Pancreas (tissue), 10 donors: ENCODE data around the gene CD44. TPM values are rescaled to one million over a fixed set of nuclear protein-coding genes. Genes with fewer than 3 reads are reported as not detected.

Source experiments
- ATAC-seq, 4 donors: fragments of 200-7000 bp; cut with Tn5 transposase; one replicate each; pipeline versions ENCODE4 v1.8.0 to v1.9.1; 2020; ENCODE audit warnings: mild to moderate bottlenecking in 4 of 4, moderate library complexity in 4 of 4
- DNase-seq, 6 donors: peaks; one replicate each; pipeline ENCODE4 v3.0.0-alpha.2; 2020
- FAIRE-seq: peaks from 2 replicates; lab custom pipeline; 2012; peaks lifted over from hg19 to GRCh38; lab: Jason Lieb, UNC
- H3K27ac ChIP-seq, 4 donors: fragments of 200-600 bp; sonication (generic); 1 replicate in 3 of 4; 2 replicates in 1 of 4; pipeline versions ENCODE4 v1.5.0 to v1.8.0; 2020
- H3K27me3 ChIP-seq, 4 donors: fragments of 200-600 bp; one replicate each; pipeline ENCODE4 v1.8.0; 2021
- H3K36me3 ChIP-seq, 3 donors: fragments of 200-600 bp; sonication (generic) in 1 of 3; one replicate each; pipeline versions ENCODE4 v1.5.0 to v1.8.0; 2020 to 2021
- H3K4me1 ChIP-seq, 3 donors: fragments of 200-600 bp; one replicate each; pipeline ENCODE4 v1.8.0; 2021
- H3K4me3 ChIP-seq, 4 donors: fragments of 200-600 bp; sonication (generic) in 2 of 4; one replicate each; pipeline versions ENCODE4 v1.5.0 to v1.8.0; 2020 to 2021
- H3K9me3 ChIP-seq, 4 donors: fragments of 200-600 bp; one replicate each; pipeline ENCODE4 v1.8.0; 2021
- CTCF ChIP-seq, 4 donors: fragments of 200-600 bp; sonication (generic) in 3 of 4; IDR thresholded peaks; one replicate each; pipeline versions ENCODE4 v1.5.0 to v1.8.0; 2021; ENCODE audit warnings: antibody characterized with exemption in 4 of 4
- WGBS, 2 donors: extraction: QIAGEN DNeasy Blood & Tissue Kit; methylation state at CpG; one replicate each; pipeline ENCODE4 v1.1.7; 2013; 5-methylcytosine and 5-hydroxymethylcytosine counted together
- intact Hi-C, 3 donors: fragments of 100-400 bp; cut with DNase I; formaldehyde crosslinking; loops; one replicate each; pipeline versions ENCODE4 v1.11.1 to v1.14.2; 2022
- polyA plus RNA-seq, 2 donors: library from polyadenylated mRNA; stranded (reverse); fragments of 200-250 nt; gene quantifications; one replicate each; pipeline ENCODE4 v1.2.3, GENCODE V29; 2013
- total RNA-seq, 6 donors: library from RNA; stranded (reverse); fragmentation: NEBNext Ultra II Directional in 4 of 6; extraction: Animal tissue kit (Norgen Biotek cat#: 25700) in 4 of 6; gene quantifications; one replicate each; pipeline versions ENCODE4 v1.2.1 to v1.2.4, GENCODE V29; 2021 to 2023
- donor health status: healthy with polysubstance abuse.
- donor health status: DM: no; HTN: no; CAD: no; lungs with moderate emphysema.
- donor health status: DM: no; HTN: no; CAD: no.
- donor health status: control.
- donor health status: control.
- donor health status: Bipolar disorder and iron deficiency.
- donor health status: DM: yes; HTN: yes; CAD: no.
- donor health status: DM: no; HTN: no; CAD: no.
- donor health status: DM: no; HTN: no; CAD: no.
- donor health status: DM: yes; HTN: yes; CAD: no.

CD44 gene
- total and polyA plus RNA-seq, 8 donors: 133 to 677 (median 375) TPM

- ATAC-seq (no peak), DNase-seq (no peak), FAIRE-seq (no peak)
- intact Hi-C loops: no loop called here
- no peak for TF ChIP-seq CTCF (IDR thresholded peaks at IDR 0.05)
- Histone ChIP-seq H3K27me3 (no peaks in the 10 kb centered on the region), H3K27ac (peak overlapping the region in 2 of 4 donors; percentile 56 to 80), H3K4me3 (no peak overlapping the region), H3K36me3 (no peaks in the 10 kb centered on the region), H3K4me1 (peaks cover 11 to 34% (median 32%) of the 10 kb centered on the region in 3 donors), H3K9me3 (no peaks in the 10 kb centered on the region)
- 77 to 91% methylated on average over 2 of the region's 2 CpGs for WGBS, 2 donors
These were observed 128.5 kb downstream of the CD44 start for GRCh38 chr11:35267504-35267903.

GRCh38 chr11:35270342-35270741, 131.4 kb downstream of the CD44 start:
- Histone ChIP-seq H3K4me3 (no peak overlapping the region), H3K36me3 (no peaks in the 10 kb centered on the region), H3K27me3 (no peaks in the 10 kb centered on the region), H3K9me3 (no peaks in the 10 kb centered on the region), H3K4me1 (peaks cover 20 to 38% (median 34%) of the 10 kb centered on the region in 3 donors), H3K27ac (no peak overlapping the region)
- DNase-seq: no peak
- 29 to 32% methylated on average over 1 of the region's 1 CpG for WGBS, 2 donors
- FAIRE-seq: no peak
- no peak for ATAC-seq
- no peak for TF ChIP-seq CTCF (IDR thresholded peaks at IDR 0.05)
- intact Hi-C loops: no loop called here

- FAIRE-seq (no peak), ATAC-seq (no peak), DNase-seq (no peak)
- Histone ChIP-seq H3K27me3 (no peaks in the 10 kb centered on the region), H3K4me1 (peaks cover 23 to 38% (median 36%) of the 10 kb centered on the region in 3 donors), H3K36me3 (no peaks in the 10 kb centered on the region), H3K4me3 (no peak overlapping the region), H3K27ac (no peak overlapping the region), H3K9me3 (no peaks in the 10 kb centered on the region)
- WGBS, 2 donors: 95 to 98% methylated on average over 3 of the region's 3 CpGs
- intact Hi-C loops: no loop called here
- no peak for TF ChIP-seq CTCF (IDR thresholded peaks at IDR 0.05)
These were observed 132.1 kb downstream of the CD44 start for GRCh38 chr11:35271031-35271430.

- 91 to 98% methylated on average over 5 of the region's 5 CpGs for WGBS, 2 donors
- H3K27me3 ChIP-seq: no peaks in the 10 kb centered on the region
- no peaks in the 10 kb centered on the region for H3K36me3 ChIP-seq
- no peak overlapping the region for H3K27ac ChIP-seq
- no peak for ATAC-seq
- FAIRE-seq: no peak
- no peaks in the 10 kb centered on the region for H3K9me3 ChIP-seq
- intact Hi-C loops: no loop called here
- DNase-seq: no peak
- H3K4me3 ChIP-seq: no peak overlapping the region
- peaks cover 25 to 34% (median 30%) of the 10 kb centered on the region in 3 donors for H3K4me1 ChIP-seq
- TF ChIP-seq CTCF (IDR thresholded peaks at IDR 0.05): no peak
These were observed 133.5 kb downstream of the CD44 start for GRCh38 chr11:35272391-35272902.
